NOMO-1 (cell line): ENCODE measurements around the gene CELF5.

Experiments
- DNase-seq, 2 experiments: peaks; one replicate each; lab custom pipeline; 2025; ENCODE audit not compliant: unreplicated experiment in 2 of 2; lab: John Stamatoyannopoulos, UW

Gene CELF5

GRCh38 chr19:3236272-3236671 lies 11.8 kb downstream of the CELF5 start:
- no peak for DNase-seq

GRCh38 chr19:3238066-3238561 lies 13.7 kb downstream of the CELF5 start:
- no peak for DNase-seq

- no peak for DNase-seq
These were observed 14.9 kb downstream of the CELF5 start for GRCh38 chr19:3239367-3239766.

- DNase-seq, result peak; percentile 51
These were observed 19.6 kb downstream of the CELF5 start for GRCh38 chr19:3243819-3244700.

- DNase-seq, result no peak
These were observed 20.6 kb downstream of the CELF5 start for GRCh38 chr19:3245050-3245449.

GRCh38 chr19:3248728-3249326 lies 24.4 kb downstream of the CELF5 start:
- DNase-seq, result no peak

- DNase-seq, result no peak
These were observed 24.9 kb downstream of the CELF5 start for GRCh38 chr19:3249408-3249807.

- DNase-seq, result no peak
These were observed 26.2 kb downstream of the CELF5 start for GRCh38 chr19:3250675-3251074.

GRCh38 chr19:3251229-3251628 lies 26.8 kb downstream of the CELF5 start:
- no peak for DNase-seq

- no peak for DNase-seq
These were observed 28.2 kb downstream of the CELF5 start for GRCh38 chr19:3252650-3253049.

- DNase-seq, result no peak
These were observed 28.8 kb downstream of the CELF5 start for GRCh38 chr19:3253270-3253669.

GRCh38 chr19:3254520-3254919 lies 30.1 kb downstream of the CELF5 start:
- no peak for DNase-seq

- no peak for DNase-seq
These were observed 32.6 kb downstream of the CELF5 start for GRCh38 chr19:3257071-3257470.

- no peak for DNase-seq
These were observed 37.9 kb downstream of the CELF5 start for GRCh38 chr19:3262362-3262761.

GRCh38 chr19:3263866-3264265 lies 39.4 kb downstream of the CELF5 start:
- no peak for DNase-seq

GRCh38 chr19:3265432-3265831 lies 41.0 kb downstream of the CELF5 start:
- DNase-seq, result no peak

- no peak for DNase-seq
These were observed 41.7 kb downstream of the CELF5 start for GRCh38 chr19:3266092-3266693.

GRCh38 chr19:3266792-3267514 lies 42.5 kb downstream of the CELF5 start:
- no peak for DNase-seq

GRCh38 chr19:3268326-3268725 lies 43.9 kb downstream of the CELF5 start:
- DNase-seq, result no peak

- DNase-seq, result no peak
These were observed 44.3 kb downstream of the CELF5 start for GRCh38 chr19:3268763-3269162.
